ENCODE measurements around the gene ORAI3. TPM values are rescaled to one million over a fixed set of nuclear protein-coding genes. Genes with fewer than 3 reads are reported as not detected.

ORAI3 gene
- total RNA-seq, 6 donors from 2014 or later, result 22.2 to 33.9 (median 28.4) TPM

- no peak for TF ChIP-seq CTCF (IDR thresholded peaks at IDR 0.05)
- TF ChIP-seq POLR2AphosphoS5 (IDR thresholded peaks at IDR 0.05), result peak; percentile 78 to 87
- WGBS, 2 donors, result 1% methylated on average over 18 to 31 of the region's 33 CpGs
- Histone ChIP-seq H3K36me3 (peaks cover 0 to 16% (median 7%) of the 10 kb centered on the region in 4 donors), H3K27me3 (no peaks in the 10 kb centered on the region), H3K27ac (peak overlapping the region; percentile 89 to 98 (median 96)), H3K4me3 (peak overlapping the region; percentile 66 to 82 (median 80)), H3K9me3 (no peaks in the 10 kb centered on the region), H3K4me1 (peaks cover 11 to 35% (median 17%) of the 10 kb centered on the region in 4 donors)
- DNase-seq (peak; percentile 97 to 100), ATAC-seq (ENCODE audit: low FRiP score in 2 of 2) (peak; percentile 92 to 94)
Measured at GRCh38 chr16:30922960-30923535, 25.8 kb upstream of the ORAI3 start.

GRCh38 chr16:30923554-30924075 lies 25.3 kb upstream of the ORAI3 start, which contains the start of gene FBXL19:
FBXL19 (plus strand) TSS chr16:30923572; CDS start chr16:30925755, 2,183 bp downstream.
- peak within 1 kb of the TSS; percentile 89 to 98 (median 96) for H3K27ac ChIP-seq
- H3K9me3 ChIP-seq, result no peaks in the 10 kb centered on the region
- no peak for TF ChIP-seq POLR2A (IDR thresholded peaks at IDR 0.05)
- TF ChIP-seq POLR2AphosphoS5 (IDR thresholded peaks at IDR 0.05), result no peak
- TF ChIP-seq CTCF (IDR thresholded peaks at IDR 0.05), result no peak
- TF ChIP-seq EP300 (IDR thresholded peaks at IDR 0.05), result no peak
- H3K4me1 ChIP-seq, result peaks cover 11 to 35% (median 17%) of the 10 kb centered on the region in 4 donors
- H3K27me3 ChIP-seq, result no peaks in the 10 kb centered on the region
- peaks cover 0 to 19% (median 8%) of the 10 kb centered on the region in 4 donors for H3K36me3 ChIP-seq
- H3K4me3 ChIP-seq, result peak within 1 kb of the TSS; percentile 66 to 82 (median 80)
- WGBS, 2 donors, result 0 to 1% methylated on average over 8 to 15 of the region's 31 CpGs
- peak in 1 of 2 donors; percentile 90 for DNase-seq
- ATAC-seq (ENCODE audit: low FRiP score in 2 of 2), result no peak

GRCh38 chr16:30924076-30924912 lies 24.6 kb upstream of the ORAI3 start:
- TF ChIP-seq EP300 (IDR thresholded peaks at IDR 0.05) (no peak), POLR2AphosphoS5 (IDR thresholded peaks at IDR 0.05) (no peak), CTCF (IDR thresholded peaks at IDR 0.05) (no peak), POLR2A (IDR thresholded peaks at IDR 0.05) (no peak)
- no peak for ATAC-seq (ENCODE audit: low FRiP score in 2 of 2)
- H3K36me3 ChIP-seq, result peaks cover 0 to 26% (median 8%) of the 10 kb centered on the region in 4 donors
- H3K9me3 ChIP-seq, result no peaks in the 10 kb centered on the region
- peak overlapping the region; percentile 66 to 82 (median 80) for H3K4me3 ChIP-seq
- no peaks in the 10 kb centered on the region for H3K27me3 ChIP-seq
- peaks cover 11 to 35% (median 17%) of the 10 kb centered on the region in 4 donors for H3K4me1 ChIP-seq
- H3K27ac ChIP-seq, result peak overlapping the region; percentile 22 to 98 (median 96)
- DNase-seq, result peak in 1 of 2 donors; percentile 90
- 14 to 16% methylated on average over 7 to 20 of the region's 53 CpGs for WGBS, 2 donors

- Histone ChIP-seq H3K27ac (peak overlapping the region in 3 of 4 donors; percentile 96 to 98 (median 97)), H3K4me1 (peaks cover 11 to 35% (median 17%) of the 10 kb centered on the region in 4 donors), H3K36me3 (peaks cover 0 to 31% (median 12%) of the 10 kb centered on the region in 4 donors), H3K27me3 (no peaks in the 10 kb centered on the region), H3K9me3 (no peaks in the 10 kb centered on the region), H3K4me3 (peak overlapping the region in 3 of 4 donors; percentile 66 to 82 (median 81))
- no peak for TF ChIP-seq CTCF (IDR thresholded peaks at IDR 0.05)
- TF ChIP-seq EP300 (IDR thresholded peaks at IDR 0.05), result no peak
- TF ChIP-seq POLR2A (IDR thresholded peaks at IDR 0.05), result no peak
- TF ChIP-seq POLR2AphosphoS5 (IDR thresholded peaks at IDR 0.05), result no peak
- DNase-seq, result no peak
- WGBS, 2 donors, result 76 to 80% methylated on average over 11 of the region's 11 CpGs
- ATAC-seq (ENCODE audit: low FRiP score in 2 of 2), result no peak
Measured at GRCh38 chr16:30924913-30925631, 23.8 kb upstream of the ORAI3 start.

Data from upper lobe of left lung (tissue), 6 donors.